H1 (cell line): ENCODE results near the gene TGFBRAP1. TPM values are rescaled to one million over a fixed set of nuclear protein-coding genes. Genes with fewer than 3 reads are reported as not detected.
A peak's percentile ranks its signal among the peaks of the same experiment; 100 is the strongest.

Experiments used
- CBX5 ChIP-seq: fragments of 300-800, 300-1000 bp; sonication (generic); IDR thresholded peaks from 2 replicates; pipeline ENCODE4 v1.7.1; 2016; ENCODE audit warnings: antibody characterized with exemption, low read length, low read depth
- CHD7 ChIP-seq: fragments of 300-600 bp; sonication (generic); IDR thresholded peaks from 2 replicates; pipeline ENCODE4 v1.7.1; 2012; ENCODE audit warnings: low read length, moderate library complexity, mild to moderate bottlenecking, inconsistent platforms; ENCODE audit not compliant: insufficient replicate concordance
- GABPA ChIP-seq: IDR thresholded peaks from 2 replicates; pipeline ENCODE4 v1.6.1; 2011; ENCODE audit warnings: mild to moderate bottlenecking, low read length, moderate library complexity, borderline replicate concordance; ENCODE audit not compliant: insufficient read depth
- MAX ChIP-seq: IDR thresholded peaks from 2 replicates; pipeline ENCODE4 v1.6.1; 2012; ENCODE audit warnings: inconsistent platforms
- RAD21 ChIP-seq, 2 experiments: IDR thresholded peaks in 1 of 2; conservative IDR thresholded peaks in 1 of 2; 2 replicates each; pipeline ENCODE4 v1.6.1; 2011; ENCODE audit warnings: low read depth in 2 of 2, low read length in 2 of 2, improper control_type of control experiment in 1 of 2, inconsistent platforms in 1 of 2, mild to moderate bottlenecking in 1 of 2, moderate library complexity in 1 of 2
- RBBP5 ChIP-seq: IDR thresholded peaks from 2 replicates; pipeline ENCODE4 v1.7.1; 2012; ENCODE audit warnings: low read depth, mild to moderate bottlenecking, inconsistent platforms, low read length, moderate library complexity, borderline replicate concordance
- RXRA ChIP-seq: IDR thresholded peaks from 2 replicates; pipeline ENCODE4 v1.6.1; 2011; ENCODE audit warnings: low read depth, mild to moderate bottlenecking, low read length, moderate library complexity; ENCODE audit not compliant: insufficient read depth
- SP4 ChIP-seq: IDR thresholded peaks from 2 replicates; pipeline ENCODE4 v1.6.1; 2012; ENCODE audit warnings: low read length, inconsistent platforms
- YY1 ChIP-seq: IDR thresholded peaks from 2 replicates; pipeline ENCODE4 v1.6.1; 2011; ENCODE audit warnings: low read depth, mild to moderate bottlenecking, low read length
- polyA plus RNA-seq, 7 experiments: library from polyadenylated mRNA; depleted of rRNA in 3 of 7; stranded (reverse) in 5 of 7; unstranded in 2 of 7; fragments of >200 nt in 5 of 7; fragments of 200-250 nt in 2 of 7; gene quantifications; 1 replicate in 5 of 7; 2 replicates in 1 of 7; 4 replicates in 1 of 7; pipeline versions ENCODE4 v1.2.1 to v1.2.3, GENCODE V29; 2011 to 2013; ENCODE audit warnings: missing spikeins in 2 of 7, mixed read lengths in 2 of 7
- total RNA-seq: library from RNA; stranded (reverse); fragmentation: NEBNext Ultra II Directional; extraction: Animal tissue kit (Norgen Biotek cat#: 25700); gene quantifications from 2 replicates; pipeline ENCODE4 v1.2.1, GENCODE V29; 2021

The TGFBRAP1 gene
- total and polyA plus RNA-seq, 2 of the 8 experiments (the other 6 are each of a cell fraction or from before 2014, with no cell fraction given) = 11.2 to 20.2 TPM

- peak; percentile 40 for TF ChIP-seq MAX
- no peak for TF ChIP-seq CHD7
- peak; percentile 77 for TF ChIP-seq YY1
- TF ChIP-seq CBX5 = no peak
- TF ChIP-seq SP4 = peak; percentile 48; the same call in 1 of the 2 replicates
- TF ChIP-seq GABPA = peak; percentile 83; the same call in 1 of the 2 replicates
- no peak for TF ChIP-seq RXRA
- peak; percentile 89; the same call in 1 of the 2 replicates for TF ChIP-seq RBBP5
- TF ChIP-seq RAD21 (IDR thresholded peaks at IDR 0.05 in 1 of 2, conservative IDR thresholded peaks at IDR 0.05 in 1 of 2; ENCODE audit: low read depth in 2 of 2, low read length in 2 of 2) = no peak
Measured at GRCh38 chr2:105337122-105338019, 7.8 kb upstream of the TGFBRAP1 start, which contains the start of gene C2orf49 (continued).
